IPS-11a (cell line): ENCODE measurements around the gene EVX2.

Source experiments
- H3K4me3 ChIP-seq: one replicate; pipeline ENCODE4 v1.5.1; 2013; ENCODE audit warnings: low read depth, low read length, control low read depth

Gene EVX2

GRCh38 chr2:176107731-176108181, 24.0 kb upstream of the EVX2 start:
- H3K4me3 ChIP-seq, result no peak overlapping the region

- peak within 1 kb of the TSS; percentile 1 for H3K4me3 ChIP-seq
These were observed 23.1 kb upstream of the EVX2 start, which contains the start of gene HOXD11 for GRCh38 chr2:176106581-176107539. Gene HOXD11 (plus strand): TSS chr2:176107280. CDS start chr2:176107356, 76 bp downstream.

- no peak overlapping the region for H3K4me3 ChIP-seq
These were observed 22.2 kb upstream of the EVX2 start for GRCh38 chr2:176105730-176106580.

GRCh38 chr2:176105078-176105729, 21.4 kb upstream of the EVX2 start:
- H3K4me3 ChIP-seq, result no peak overlapping the region

- no peak overlapping the region for H3K4me3 ChIP-seq
These were observed 20.7 kb upstream of the EVX2 start for GRCh38 chr2:176104316-176105077.

GRCh38 chr2:176103742-176104315, 20.1 kb upstream of the EVX2 start:
- no peak overlapping the region for H3K4me3 ChIP-seq

GRCh38 chr2:176103194-176103593, 19.4 kb upstream of the EVX2 start:
- no peak overlapping the region for H3K4me3 ChIP-seq

- no peak overlapping the region for H3K4me3 ChIP-seq
These were observed 18.6 kb upstream of the EVX2 start for GRCh38 chr2:176102309-176102866.

GRCh38 chr2:176101842-176102241, 18.1 kb upstream of the EVX2 start:
- H3K4me3 ChIP-seq, result no peak overlapping the region

- H3K4me3 ChIP-seq, result no peak overlapping the region
These were observed 17.6 kb upstream of the EVX2 start for GRCh38 chr2:176101216-176101830.

- H3K4me3 ChIP-seq, result no peak overlapping the region
These were observed 16.9 kb upstream of the EVX2 start for GRCh38 chr2:176100547-176101140.

- H3K4me3 ChIP-seq, result no peak within 1 kb of the TSS
These were observed 16.2 kb upstream of the EVX2 start, which contains the start of gene HOXD12 for GRCh38 chr2:176099728-176100546. Gene HOXD12 (plus strand): TSS chr2:176099795. CDS start chr2:176099802, 7 bp downstream.

- no peak overlapping the region for H3K4me3 ChIP-seq
These were observed 15.5 kb upstream of the EVX2 start for GRCh38 chr2:176099159-176099727.

GRCh38 chr2:176098366-176099158, 14.8 kb upstream of the EVX2 start:
- H3K4me3 ChIP-seq, result no peak overlapping the region

- H3K4me3 ChIP-seq, result peak overlapping the region; percentile 20
These were observed 14.1 kb upstream of the EVX2 start for GRCh38 chr2:176097820-176098365.
